ENCODE data around the gene CRACR2A.
A peak's percentile ranks its signal among the peaks of the same experiment; 100 is the strongest.

Gene CRACR2A

GRCh38 chr12:3644104-3644503 lies 108.8 kb downstream of the CRACR2A start:
- DNase-seq: peak; percentile 28

GRCh38 chr12:3641428-3642018 lies 111.4 kb downstream of the CRACR2A start:
- no peak for DNase-seq

GRCh38 chr12:3636328-3636727 lies 116.6 kb downstream of the CRACR2A start:
- DNase-seq: no peak

GRCh38 chr12:3634348-3634747 lies 118.6 kb downstream of the CRACR2A start:
- no peak for DNase-seq

GRCh38 chr12:3633396-3633795 lies 119.5 kb downstream of the CRACR2A start:
- DNase-seq: no peak

GRCh38 chr12:3632754-3633153 lies 120.2 kb downstream of the CRACR2A start:
- no peak for DNase-seq

- no peak for DNase-seq
Observed at GRCh38 chr12:3632256-3632655, 120.7 kb downstream of the CRACR2A start.

- DNase-seq: no peak
Observed at GRCh38 chr12:3631759-3632158, 121.2 kb downstream of the CRACR2A start.

GRCh38 chr12:3631272-3631637 lies 121.7 kb downstream of the CRACR2A start:
- no peak for DNase-seq

GRCh38 chr12:3630621-3631271 lies 122.2 kb downstream of the CRACR2A start:
- no peak for DNase-seq

- DNase-seq: no peak
Observed at GRCh38 chr12:3630111-3630510, 122.8 kb downstream of the CRACR2A start.

- no peak for DNase-seq
Observed at GRCh38 chr12:3629057-3629830, 123.7 kb downstream of the CRACR2A start.

GRCh38 chr12:3628629-3629028 lies 124.3 kb downstream of the CRACR2A start:
- DNase-seq: no peak

GRCh38 chr12:3627336-3627735 lies 125.6 kb downstream of the CRACR2A start:
- DNase-seq: no peak

- no peak for DNase-seq
Observed at GRCh38 chr12:3624273-3624672, 128.6 kb downstream of the CRACR2A start.

- no peak for DNase-seq
Observed at GRCh38 chr12:3622822-3623690, 129.9 kb downstream of the CRACR2A start.

GRCh38 chr12:3622021-3622821 lies 130.7 kb downstream of the CRACR2A start:
- no peak for DNase-seq

GRCh38 chr12:3620856-3621255 lies 132.1 kb downstream of the CRACR2A start:
- no peak for DNase-seq

GRCh38 chr12:3617565-3617964 lies 135.3 kb downstream of the CRACR2A start:
- no peak for DNase-seq

GRCh38 chr12:3615862-3616261 lies 137.0 kb downstream of the CRACR2A start:
- DNase-seq: no peak

- DNase-seq: no peak
Observed at GRCh38 chr12:3614806-3615466, 138.0 kb downstream of the CRACR2A start.

Data from NCI-H1092 treated with DMSO at 0.1 percent for 48 hours (cell line).